CD4-positive, alpha-beta T cell treated with Interleukin-6 for 4 hours (primary cell): ENCODE results near the gene PLCB1.
"Not testable (repeated sequence)": the region's sequence is repeated elsewhere in the genome, so short reads cannot be mapped to it uniquely, and the experiment has no call there.

ENCODE experiments used
- DNase-seq: peaks from one replicate; pipeline ENCODE4 v3.0.0-alpha.2; 2020; ENCODE audit warnings: mixed read lengths

PLCB1 gene

GRCh38 chr20:8373579-8373978 lies 241.5 kb downstream of the PLCB1 start:
- no peak for DNase-seq

GRCh38 chr20:8375898-8376297 lies 243.8 kb downstream of the PLCB1 start:
- DNase-seq: no peak

GRCh38 chr20:8376940-8377339 lies 244.9 kb downstream of the PLCB1 start:
- DNase-seq: no peak

GRCh38 chr20:8379125-8379524 lies 247.1 kb downstream of the PLCB1 start:
- not testable (repeated sequence) for DNase-seq

GRCh38 chr20:8385247-8385646 lies 253.2 kb downstream of the PLCB1 start:
- DNase-seq: no peak

- DNase-seq: no peak
Measured at GRCh38 chr20:8386991-8387390, 254.9 kb downstream of the PLCB1 start.

- no peak for DNase-seq
Measured at GRCh38 chr20:8388141-8388540, 256.1 kb downstream of the PLCB1 start.

GRCh38 chr20:8388707-8389106 lies 256.6 kb downstream of the PLCB1 start:
- no peak for DNase-seq

GRCh38 chr20:8389381-8390036 lies 257.4 kb downstream of the PLCB1 start:
- no peak for DNase-seq

- DNase-seq: no peak
Measured at GRCh38 chr20:8390037-8390433, 258.0 kb downstream of the PLCB1 start.

- DNase-seq: no peak
Measured at GRCh38 chr20:8390500-8390899, 258.4 kb downstream of the PLCB1 start.

GRCh38 chr20:8393381-8393780 lies 261.3 kb downstream of the PLCB1 start:
- DNase-seq: no peak

GRCh38 chr20:8394308-8394945 lies 262.4 kb downstream of the PLCB1 start:
- DNase-seq: no peak

- DNase-seq: no peak
Measured at GRCh38 chr20:8395956-8396355, 263.9 kb downstream of the PLCB1 start.

- DNase-seq: no peak
Measured at GRCh38 chr20:8398263-8399051, 266.4 kb downstream of the PLCB1 start.

- no peak for DNase-seq
Measured at GRCh38 chr20:8399947-8400346, 267.9 kb downstream of the PLCB1 start.

GRCh38 chr20:8400486-8400885 lies 268.4 kb downstream of the PLCB1 start:
- no peak for DNase-seq

- no peak for DNase-seq
Measured at GRCh38 chr20:8401556-8401955, 269.5 kb downstream of the PLCB1 start.

GRCh38 chr20:8402798-8403197 lies 270.7 kb downstream of the PLCB1 start:
- DNase-seq: no peak

- no peak for DNase-seq
Measured at GRCh38 chr20:8404912-8405635, 273.0 kb downstream of the PLCB1 start.

- DNase-seq: no peak
Measured at GRCh38 chr20:8406391-8406790, 274.3 kb downstream of the PLCB1 start.

GRCh38 chr20:8408587-8409307 lies 276.7 kb downstream of the PLCB1 start:
- DNase-seq: no peak

- no peak for DNase-seq
Measured at GRCh38 chr20:8413691-8414090, 281.6 kb downstream of the PLCB1 start.
